ENCODE data around the gene NUP210L.

NUP210L gene

GRCh38 chr1:153977250-153978240, 177.3 kb downstream of the NUP210L start, which contains the start of gene JTB (continued):
- TF ChIP-seq ZBTB7A (tag by site-specific recombination; IDR thresholded peaks at IDR 0.05; ENCODE audit: low read depth) (no peak), KLF10 (tag by site-specific recombination; IDR thresholded peaks at IDR 0.05) (0 out of 2 replicates have a peak, but pooled peaks have one; percentile 49), MYNN (tag by site-specific recombination; IDR thresholded peaks at IDR 0.05; ENCODE audit: borderline replicate concordance) (no peak), ZNF362 (tag by site-specific recombination; IDR thresholded peaks at IDR 0.05) (no peak), ZNF202 (tag by site-specific recombination; IDR thresholded peaks at IDR 0.05; ENCODE audit: borderline replicate concordance) (no peak), PRDM4 (tag by site-specific recombination; IDR thresholded peaks at IDR 0.05) (no peak), ZNF560 (tag by site-specific recombination; IDR thresholded peaks at IDR 0.05; ENCODE audit: borderline replicate concordance) (no peak), ZNF112 (tag by site-specific recombination; IDR thresholded peaks at IDR 0.05) (no peak), ZNF623 (tag by site-specific recombination; IDR thresholded peaks at IDR 0.05) (peak; percentile 62), ZNF114 (tag by site-specific recombination; IDR thresholded peaks at IDR 0.05) (no peak), ZNF664 (tag by site-specific recombination; IDR thresholded peaks at IDR 0.05) (no peak), ZSCAN5A (tag by site-specific recombination; IDR thresholded peaks at IDR 0.05) (no peak)

- Histone ChIP-seq H3K4me3 (ENCODE audit: low read depth, low read length) (peak overlapping the region; percentile 90), H3K36me3 (ENCODE audit: control insufficient read depth in 2 of 2, insufficient read depth in 1 of 2, low read length in 2 of 2) (peaks cover 11 to 56% of the 10 kb centered on the region in 2 experiments), H3K9me3 (ENCODE audit: control insufficient read depth, insufficient read depth, low read depth, low read length) (no peaks in the 10 kb centered on the region), H3K27ac (ENCODE audit: extremely low read depth, low read depth, low read length) (peak overlapping the region; percentile 88), H3K4me1 (ENCODE audit: control insufficient read depth, insufficient read depth, low read length) (no peaks in the 10 kb centered on the region)
- ChIA-PET POLR2A (interaction anchor here (0.7 to 5.3 kb wide), 13 partner anchors 9 to 429 kb away, joined by 3 to 137 read pairs (median 9); partner anchors contain the start of genes CREB3L4, CRTC2, DENND4B and GATAD2B), CTCF (interaction anchor here (1.2 to 4.1 kb wide), 5 partner anchors 9 to 84 kb away, joined by 3 to 29 read pairs (median 19); partner anchors contain the start of genes CREB3L4 and RAB13)
- no peak for TF ChIP-seq ZNF521 (tag by site-specific recombination; IDR thresholded peaks at IDR 0.05)
- no peak for TF ChIP-seq ZNF24 (tag by site-specific recombination; IDR thresholded peaks at IDR 0.05)
- no peak for TF ChIP-seq ZNF280D (tag by site-specific recombination; IDR thresholded peaks at IDR 0.05)
- no peak for TF ChIP-seq ZNF488 (tag by site-specific recombination; IDR thresholded peaks at IDR 0.05)
- no peak for TF ChIP-seq GLI4 (tag by site-specific recombination; IDR thresholded peaks at IDR 0.05)
- no peak for TF ChIP-seq ZFP41 (tag by site-specific recombination; IDR thresholded peaks at IDR 0.05; ENCODE audit: borderline replicate concordance)
- no peak for TF ChIP-seq ZNF692 (tag by site-specific recombination; IDR thresholded peaks at IDR 0.05)
- 0 out of 2 replicates have a peak, but pooled peaks have one; percentile 5 for TF ChIP-seq ZBTB11 (tag by site-specific recombination; conservative IDR thresholded peaks at IDR 0.05; ENCODE audit: low read depth)
Measured at GRCh38 chr1:153976819-153977249, 178.0 kb downstream of the NUP210L start.
